ENCODE measurements around the gene STARD8.

STARD8 gene

DNA sequence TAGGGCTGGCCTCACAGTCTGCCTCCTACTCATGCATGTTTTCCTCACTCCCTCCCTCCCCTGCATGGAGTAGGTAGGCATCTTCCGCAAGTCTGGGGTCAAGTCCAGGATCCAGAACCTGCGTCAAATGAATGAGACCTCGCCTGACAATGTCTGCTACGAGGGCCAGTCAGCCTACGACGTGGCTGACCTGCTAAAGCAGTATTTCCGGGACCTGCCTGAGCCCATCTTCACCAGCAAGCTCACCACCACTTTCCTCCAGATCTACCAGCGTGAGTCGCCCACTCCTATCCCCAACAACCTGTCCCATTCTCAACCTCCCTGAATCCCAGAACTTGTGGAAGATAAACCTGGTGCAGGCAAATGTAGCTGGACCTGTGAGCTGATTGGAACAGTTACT, 73.4 kb downstream of the STARD8 start:
- H3K4me3 ChIP-seq (ENCODE audit: low read length), result no peak overlapping the region
- H3K9ac ChIP-seq (ENCODE audit: low read length), result no peak overlapping the region
- no peaks in the 10 kb centered on the region for H3K36me3 ChIP-seq (ENCODE audit: control insufficient read depth, low read depth, low read length)
- H3K27ac ChIP-seq (ENCODE audit: low read length), result no peak overlapping the region
- H3K27me3 ChIP-seq (ENCODE audit: control insufficient read depth, insufficient read depth, low read length), result no peaks in the 10 kb centered on the region
- no peaks in the 10 kb centered on the region for H3K4me1 ChIP-seq (ENCODE audit: control insufficient read depth, low read depth, low read length)
- H3K9me3 ChIP-seq (ENCODE audit: control insufficient read depth, low read depth, low read length), result peaks cover under 1% of the 10 kb centered on the region

DNA sequence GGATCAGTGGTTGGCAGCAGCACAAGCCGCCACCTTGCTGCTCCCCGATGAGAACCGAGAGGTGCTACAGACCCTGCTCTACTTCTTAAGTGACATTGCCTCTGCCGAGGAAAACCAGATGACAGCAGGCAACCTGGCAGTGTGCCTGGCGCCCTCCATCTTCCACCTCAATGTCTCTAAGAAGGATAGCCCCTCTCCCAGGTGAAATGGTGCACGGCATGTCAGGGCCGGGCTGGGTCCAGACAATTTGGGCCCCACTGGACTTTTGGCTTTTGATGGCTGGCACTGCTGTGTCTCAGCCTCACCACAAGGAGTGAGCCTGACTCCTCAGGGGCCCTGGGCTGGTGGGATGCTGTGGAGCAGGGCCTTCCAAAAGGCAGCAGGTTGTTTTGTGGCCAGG, 74.1 kb downstream of the STARD8 start:
- Histone ChIP-seq H3K36me3 (ENCODE audit: control insufficient read depth, low read depth, low read length) (no peaks in the 10 kb centered on the region), H3K9me3 (ENCODE audit: control insufficient read depth, low read depth, low read length) (no peaks in the 10 kb centered on the region), H3K27me3 (ENCODE audit: control insufficient read depth, insufficient read depth, low read length) (no peaks in the 10 kb centered on the region), H3K9ac (ENCODE audit: low read length) (no peak overlapping the region), H3K4me1 (ENCODE audit: control insufficient read depth, low read depth, low read length) (no peaks in the 10 kb centered on the region), H3K27ac (ENCODE audit: low read length) (no peak overlapping the region), H3K4me3 (ENCODE audit: low read length) (no peak overlapping the region)

GRCh38 chrX:68721991-68722860, 74.8 kb downstream of the STARD8 start:
- Histone ChIP-seq H3K36me3 (ENCODE audit: control insufficient read depth, low read depth, low read length) (no peaks in the 10 kb centered on the region), H3K4me1 (ENCODE audit: control insufficient read depth, low read depth, low read length) (no peaks in the 10 kb centered on the region), H3K27me3 (ENCODE audit: control insufficient read depth, insufficient read depth, low read length) (no peaks in the 10 kb centered on the region), H3K9me3 (ENCODE audit: control insufficient read depth, low read depth, low read length) (no peaks in the 10 kb centered on the region), H3K9ac (ENCODE audit: low read length) (no peak overlapping the region), H3K27ac (ENCODE audit: low read length) (no peak overlapping the region), H3K4me3 (ENCODE audit: low read length) (no peak overlapping the region)

DNA sequence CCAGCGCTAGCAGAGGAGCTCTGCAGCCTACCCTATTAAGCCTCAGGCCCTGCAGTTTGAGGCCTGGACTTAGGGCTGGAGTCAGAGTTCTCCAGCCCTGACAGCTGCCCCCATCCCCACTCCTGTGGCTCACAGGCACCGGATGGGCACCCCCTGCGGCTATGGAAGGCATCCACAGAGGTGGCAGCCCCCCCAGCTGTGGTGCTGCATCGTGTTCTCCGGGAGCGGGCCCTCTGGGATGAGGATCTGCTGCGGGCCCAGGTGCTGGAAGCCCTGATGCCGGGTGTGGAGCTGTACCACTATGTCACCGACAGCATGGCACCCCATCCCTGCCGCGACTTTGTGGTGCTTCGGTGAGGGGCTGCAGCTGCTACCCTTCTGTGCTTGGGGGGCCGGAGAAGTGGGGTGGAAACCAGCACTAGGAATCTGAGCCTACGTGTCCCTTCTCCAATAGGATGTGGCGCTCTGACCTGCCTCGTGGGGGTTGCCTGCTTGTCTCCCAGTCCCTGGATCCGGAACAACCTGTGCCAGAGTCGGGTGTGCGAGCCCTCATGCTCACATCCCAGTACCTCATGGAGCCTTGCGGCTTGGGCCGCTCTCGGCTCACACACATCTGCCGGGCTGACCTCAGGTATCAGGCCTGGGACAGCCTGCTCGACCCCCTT, 76.2 kb downstream of the STARD8 start:
- Histone ChIP-seq H3K36me3 (ENCODE audit: control insufficient read depth, low read depth, low read length) (no peaks in the 10 kb centered on the region), H3K4me1 (ENCODE audit: control insufficient read depth, low read depth, low read length) (no peaks in the 10 kb centered on the region), H3K27me3 (ENCODE audit: control insufficient read depth, insufficient read depth, low read length) (no peaks in the 10 kb centered on the region), H3K9me3 (ENCODE audit: control insufficient read depth, low read depth, low read length) (no peaks in the 10 kb centered on the region), H3K4me3 (ENCODE audit: low read length) (no peak overlapping the region), H3K27ac (ENCODE audit: low read length) (no peak overlapping the region), H3K9ac (ENCODE audit: low read length) (no peak overlapping the region)

DNA sequence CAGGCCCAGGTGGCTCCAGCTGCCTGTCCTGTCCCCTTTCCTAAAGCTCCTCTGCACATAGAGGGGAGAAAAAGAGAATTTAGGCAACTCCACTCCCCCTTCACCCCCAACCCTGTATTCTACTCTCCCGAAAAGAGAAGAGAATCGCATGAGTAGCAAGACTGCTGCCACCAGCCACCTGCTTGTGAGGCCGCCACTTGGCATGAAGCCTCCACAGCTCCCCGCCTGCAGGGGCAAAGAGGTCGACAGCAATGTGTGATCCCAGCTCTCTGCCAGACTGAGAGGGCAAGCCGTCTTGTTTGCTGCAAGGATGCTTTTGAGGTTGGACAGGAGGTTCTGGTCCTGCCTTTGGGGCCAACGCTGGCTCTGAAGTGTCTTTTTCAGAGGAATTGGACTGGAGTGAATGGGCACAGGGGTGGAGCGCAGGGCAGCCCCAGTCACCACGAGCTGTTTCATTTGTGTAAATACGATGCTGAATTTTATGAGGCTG, 77.1 kb downstream of the STARD8 start:
- H3K9me3 ChIP-seq (ENCODE audit: control insufficient read depth, low read depth, low read length), result no peaks in the 10 kb centered on the region
- H3K4me1 ChIP-seq (ENCODE audit: control insufficient read depth, low read depth, low read length), result no peaks in the 10 kb centered on the region
- H3K27me3 ChIP-seq (ENCODE audit: control insufficient read depth, insufficient read depth, low read length), result no peaks in the 10 kb centered on the region
- no peak overlapping the region for H3K9ac ChIP-seq (ENCODE audit: low read length)
- no peaks in the 10 kb centered on the region for H3K36me3 ChIP-seq (ENCODE audit: control insufficient read depth, low read depth, low read length)
- H3K27ac ChIP-seq (ENCODE audit: low read length), result no peak overlapping the region
- no peak overlapping the region for H3K4me3 ChIP-seq (ENCODE audit: low read length)

DNA sequence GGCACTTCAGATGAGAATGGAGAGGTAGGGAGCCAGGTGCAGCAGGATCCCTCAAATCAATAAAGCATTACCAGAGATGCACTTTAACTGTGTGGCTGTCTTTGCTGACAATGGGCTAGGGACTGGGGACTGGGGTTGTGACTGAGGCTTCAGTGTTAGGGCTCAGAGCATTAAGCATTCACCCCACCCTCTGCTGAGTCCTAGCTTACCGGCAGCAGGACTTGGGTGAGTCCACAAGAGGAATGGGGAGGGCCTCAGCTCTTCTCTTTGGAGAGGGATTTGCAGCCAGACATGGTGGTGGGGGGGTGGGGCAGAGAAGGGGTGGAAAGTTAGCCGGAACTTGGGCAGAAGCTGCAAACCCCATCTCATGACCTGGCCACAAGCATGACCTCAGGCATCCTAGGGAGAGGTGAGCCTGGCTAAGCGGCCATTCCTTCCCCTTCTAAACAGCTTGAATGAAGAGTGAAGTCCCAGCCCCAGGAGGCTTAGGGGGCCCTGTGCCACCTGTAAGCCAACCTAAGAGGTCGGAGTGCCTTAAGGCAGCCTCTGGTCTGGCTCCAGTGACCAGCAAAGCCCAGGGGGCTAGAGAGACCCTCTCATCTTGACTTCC, 78.4 kb downstream of the STARD8 start:
- Histone ChIP-seq H3K36me3 (ENCODE audit: control insufficient read depth, low read depth, low read length) (no peaks in the 10 kb centered on the region), H3K9me3 (ENCODE audit: control insufficient read depth, low read depth, low read length) (no peaks in the 10 kb centered on the region), H3K27ac (ENCODE audit: low read length) (no peak overlapping the region), H3K4me3 (ENCODE audit: low read length) (no peak overlapping the region), H3K27me3 (ENCODE audit: control insufficient read depth, insufficient read depth, low read length) (no peaks in the 10 kb centered on the region), H3K4me1 (ENCODE audit: control insufficient read depth, low read depth, low read length) (no peaks in the 10 kb centered on the region), H3K9ac (ENCODE audit: low read length) (no peak overlapping the region)

DNA sequence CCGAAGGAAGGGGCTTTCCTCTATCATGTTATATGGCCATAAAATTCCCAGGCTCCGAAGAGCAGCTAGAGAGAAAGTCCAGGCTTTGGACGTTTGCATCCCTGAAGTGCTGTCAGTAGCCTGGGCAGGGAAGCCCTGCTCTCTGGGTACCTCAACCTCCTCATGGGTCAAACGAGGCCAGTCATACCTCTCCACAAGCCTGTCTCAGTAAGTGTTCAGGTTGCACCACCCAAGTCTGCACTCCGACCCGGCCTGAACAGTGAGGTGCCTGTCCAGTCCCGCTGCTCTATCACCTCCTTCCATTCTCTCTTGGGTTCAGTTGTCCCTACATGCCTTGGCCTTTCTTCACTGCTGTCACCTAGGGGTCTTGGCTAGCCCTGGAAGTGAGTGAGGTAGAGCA, 78.9 kb downstream of the STARD8 start:
- no peaks in the 10 kb centered on the region for H3K27me3 ChIP-seq (ENCODE audit: control insufficient read depth, insufficient read depth, low read length)
- no peaks in the 10 kb centered on the region for H3K9me3 ChIP-seq (ENCODE audit: control insufficient read depth, low read depth, low read length)
- H3K4me1 ChIP-seq (ENCODE audit: control insufficient read depth, low read depth, low read length), result no peaks in the 10 kb centered on the region
- no peak overlapping the region for H3K4me3 ChIP-seq (ENCODE audit: low read length)
- H3K27ac ChIP-seq (ENCODE audit: low read length), result no peak overlapping the region
- H3K36me3 ChIP-seq (ENCODE audit: control insufficient read depth, low read depth, low read length), result no peaks in the 10 kb centered on the region
- no peak overlapping the region for H3K9ac ChIP-seq (ENCODE audit: low read length)

DNA sequence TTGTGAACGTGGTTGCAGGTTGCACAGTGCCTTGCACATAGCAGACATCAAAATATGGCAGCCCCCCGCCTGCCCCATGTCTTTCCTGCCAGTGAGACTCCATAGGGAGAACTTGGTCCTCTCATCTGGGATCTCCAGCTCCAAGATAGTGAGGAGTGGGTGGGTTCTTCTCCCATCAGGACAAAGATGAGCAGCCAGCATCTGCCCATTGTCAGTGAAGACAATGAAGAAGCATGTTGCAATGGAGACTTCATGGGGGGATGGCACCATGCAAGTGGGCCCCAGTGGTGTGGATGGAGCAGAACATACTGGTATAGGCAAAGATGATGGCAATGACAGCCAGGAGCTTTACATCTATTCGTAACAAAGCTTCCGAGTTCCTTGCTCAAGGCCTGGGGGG, 80.2 kb downstream of the STARD8 start:
- no peaks in the 10 kb centered on the region for H3K9me3 ChIP-seq (ENCODE audit: control insufficient read depth, low read depth, low read length)
- no peaks in the 10 kb centered on the region for H3K27me3 ChIP-seq (ENCODE audit: control insufficient read depth, insufficient read depth, low read length)
- H3K36me3 ChIP-seq (ENCODE audit: control insufficient read depth, low read depth, low read length), result no peaks in the 10 kb centered on the region
- no peaks in the 10 kb centered on the region for H3K4me1 ChIP-seq (ENCODE audit: control insufficient read depth, low read depth, low read length)
- H3K9ac ChIP-seq (ENCODE audit: low read length), result no peak overlapping the region
- no peak overlapping the region for H3K27ac ChIP-seq (ENCODE audit: low read length)
- H3K4me3 ChIP-seq (ENCODE audit: low read length), result no peak overlapping the region

DNA sequence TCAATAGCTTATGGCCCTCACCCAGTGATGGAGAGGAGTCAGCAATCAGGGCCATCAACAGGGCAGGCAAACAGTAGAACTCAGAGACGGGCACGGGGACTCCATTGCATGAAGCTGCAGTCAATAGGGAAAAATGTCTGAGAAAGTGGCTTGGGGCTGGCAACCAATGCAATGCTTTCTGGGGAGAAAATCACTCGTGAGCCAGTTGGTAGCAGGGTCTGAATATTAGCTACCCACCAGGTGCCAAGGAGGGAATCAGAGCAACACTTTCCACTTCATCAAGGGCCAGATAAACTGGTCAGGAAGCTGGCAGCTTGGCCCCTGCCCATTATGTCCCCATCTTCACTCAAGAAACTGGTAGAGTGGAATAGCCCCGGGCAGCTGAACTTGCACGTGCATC, 80.7 kb downstream of the STARD8 start:
- Histone ChIP-seq H3K9me3 (ENCODE audit: control insufficient read depth, low read depth, low read length) (no peaks in the 10 kb centered on the region), H3K9ac (ENCODE audit: low read length) (no peak overlapping the region), H3K36me3 (ENCODE audit: control insufficient read depth, low read depth, low read length) (no peaks in the 10 kb centered on the region), H3K4me1 (ENCODE audit: control insufficient read depth, low read depth, low read length) (no peaks in the 10 kb centered on the region), H3K27me3 (ENCODE audit: control insufficient read depth, insufficient read depth, low read length) (no peaks in the 10 kb centered on the region), H3K27ac (ENCODE audit: low read length) (no peak overlapping the region), H3K4me3 (ENCODE audit: low read length) (no peak overlapping the region)

DNA sequence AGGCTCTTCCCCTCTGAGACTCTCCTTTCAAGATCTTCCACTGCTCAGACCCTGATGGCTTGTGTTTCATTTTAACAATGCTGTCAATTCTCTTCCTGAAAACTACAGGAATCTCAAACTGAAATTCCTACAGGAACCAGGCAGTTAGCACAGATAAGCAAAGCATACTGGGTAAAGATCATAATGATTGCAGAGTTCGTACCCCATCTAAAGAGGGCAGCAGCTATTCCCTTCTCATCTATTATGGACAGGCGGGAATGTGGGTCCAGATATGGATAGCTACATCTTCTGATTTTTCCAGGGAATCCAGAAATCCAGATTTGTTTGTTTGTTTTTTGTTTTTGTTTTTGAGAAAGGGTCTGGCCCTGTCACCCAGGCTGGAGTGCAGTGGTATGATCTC, 83.8 kb downstream of the STARD8 start:
- Histone ChIP-seq H3K36me3 (ENCODE audit: control insufficient read depth, low read depth, low read length) (no peaks in the 10 kb centered on the region), H3K9me3 (ENCODE audit: control insufficient read depth, low read depth, low read length) (no peaks in the 10 kb centered on the region), H3K4me3 (ENCODE audit: low read length) (no peak overlapping the region), H3K27ac (ENCODE audit: low read length) (no peak overlapping the region), H3K27me3 (ENCODE audit: control insufficient read depth, insufficient read depth, low read length) (no peaks in the 10 kb centered on the region), H3K9ac (ENCODE audit: low read length) (no peak overlapping the region), H3K4me1 (ENCODE audit: control insufficient read depth, low read depth, low read length) (no peaks in the 10 kb centered on the region)

DNA sequence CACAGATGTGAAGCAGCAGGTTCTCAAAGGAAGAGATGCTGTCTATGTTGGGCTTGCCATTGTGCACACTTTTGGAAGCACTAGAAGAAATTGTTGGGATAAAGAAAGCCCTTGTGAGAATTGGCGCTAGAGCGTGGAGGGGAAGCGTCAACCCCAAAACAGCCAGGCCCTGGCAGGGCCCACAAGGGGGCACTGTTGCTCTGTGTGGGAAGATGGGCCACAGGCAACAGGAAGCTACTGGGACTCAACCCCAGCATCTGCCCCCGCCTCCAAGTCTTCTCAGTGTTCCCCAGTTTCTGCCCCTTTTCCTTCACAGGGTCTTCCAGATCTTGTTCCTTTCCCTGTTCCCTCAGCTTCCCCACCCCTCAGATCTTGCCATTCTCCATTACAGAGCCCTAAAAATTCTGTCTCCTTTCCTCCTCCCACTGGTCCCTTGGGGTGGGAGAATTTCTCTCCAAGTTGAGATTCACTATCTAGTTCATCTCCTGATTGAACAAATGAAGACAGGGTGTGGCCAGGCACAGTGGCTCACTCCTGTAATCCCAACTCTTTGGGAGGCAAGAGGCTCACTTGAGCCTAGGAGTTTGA, 85.5 kb downstream of the STARD8 start:
- no peaks in the 10 kb centered on the region for H3K9me3 ChIP-seq (ENCODE audit: control insufficient read depth, low read depth, low read length)
- no peaks in the 10 kb centered on the region for H3K27me3 ChIP-seq (ENCODE audit: control insufficient read depth, insufficient read depth, low read length)
- H3K4me3 ChIP-seq (ENCODE audit: low read length), result no peak overlapping the region
- no peaks in the 10 kb centered on the region for H3K4me1 ChIP-seq (ENCODE audit: control insufficient read depth, low read depth, low read length)
- H3K9ac ChIP-seq (ENCODE audit: low read length), result no peak overlapping the region
- no peak overlapping the region for H3K27ac ChIP-seq (ENCODE audit: low read length)
- no peaks in the 10 kb centered on the region for H3K36me3 ChIP-seq (ENCODE audit: control insufficient read depth, low read depth, low read length)

All from iPS-18a (cell line).